Nephron progenitor cell (in vitro differentiated cells): ENCODE data around the gene ALDH4A1.

ENCODE experiments used
- DNase-seq: peaks from one replicate; pipeline ENCODE4 v3.0.0; 2021
- H3K27ac Mint-ChIP-seq: 2 replicates; pipeline ENCODE4 v1.8.0; 2021; ENCODE audit warnings: mild to moderate bottlenecking, moderate library complexity, mixed read lengths
- H3K27me3 Mint-ChIP-seq: 2 replicates; pipeline ENCODE4 v1.8.0; 2021; ENCODE audit warnings: mild to moderate bottlenecking, low read depth, mixed read lengths; ENCODE audit not compliant: poor library complexity
- H3K36me3 Mint-ChIP-seq: 2 replicates; pipeline ENCODE4 v1.8.0; 2021; ENCODE audit warnings: low read depth, mixed read lengths
- H3K4me1 Mint-ChIP-seq: 2 replicates; pipeline ENCODE4 v1.8.0; 2021; ENCODE audit warnings: mixed read lengths
- H3K4me3 Mint-ChIP-seq: 2 replicates; pipeline ENCODE4 v1.8.0; 2021; ENCODE audit warnings: mild to moderate bottlenecking, moderate library complexity, mixed read lengths
- H3K9me3 Mint-ChIP-seq: 2 replicates; pipeline ENCODE4 v1.8.0; 2021; ENCODE audit warnings: mild to moderate bottlenecking, moderate library complexity, mixed read lengths
- CTCF ChIP-seq: fragments of 200-600 bp; sonication (generic); IDR thresholded peaks from 2 replicates; pipeline ENCODE4 v1.5.0; 2021; ENCODE audit warnings: antibody characterized with exemption

Gene ALDH4A1

GRCh38 chr1:18830596-18830995, 71.8 kb downstream of the ALDH4A1 start:
- Mint-ChIP-seq H3K4me1 (no peaks in the 10 kb centered on the region), H3K9me3 (peaks cover 30% of the 10 kb centered on the region), H3K27me3 (peaks cover 33% of the 10 kb centered on the region), H3K36me3 (no peaks in the 10 kb centered on the region), H3K27ac (no peak overlapping the region), H3K4me3 (no peak overlapping the region)
- DNase-seq, result no peak
- TF ChIP-seq CTCF, result no peak

GRCh38 chr1:18829671-18830070, 72.7 kb downstream of the ALDH4A1 start:
- Mint-ChIP-seq H3K36me3 (no peaks in the 10 kb centered on the region), H3K27ac (no peak overlapping the region), H3K4me1 (no peaks in the 10 kb centered on the region), H3K27me3 (peaks cover 31% of the 10 kb centered on the region), H3K9me3 (peaks cover 30% of the 10 kb centered on the region), H3K4me3 (no peak overlapping the region)
- TF ChIP-seq CTCF, result no peak
- DNase-seq, result no peak

GRCh38 chr1:18828224-18828623, 74.1 kb downstream of the ALDH4A1 start:
- Mint-ChIP-seq H3K4me1 (no peaks in the 10 kb centered on the region), H3K9me3 (peaks cover 33% of the 10 kb centered on the region), H3K27me3 (peaks cover 31% of the 10 kb centered on the region), H3K36me3 (no peaks in the 10 kb centered on the region), H3K4me3 (no peak overlapping the region), H3K27ac (no peak overlapping the region)
- TF ChIP-seq CTCF, result no peak
- no peak for DNase-seq

- Mint-ChIP-seq H3K4me1 (peaks cover 21% of the 10 kb centered on the region), H3K4me3 (no peak overlapping the region), H3K27me3 (peaks cover 53% of the 10 kb centered on the region), H3K27ac (no peak overlapping the region), H3K9me3 (peaks cover 24% of the 10 kb centered on the region), H3K36me3 (no peaks in the 10 kb centered on the region)
- TF ChIP-seq CTCF, result no peak
- no peak for DNase-seq
Observed at GRCh38 chr1:18823438-18823837, 78.9 kb downstream of the ALDH4A1 start.
